HepG2 (cell line): ENCODE data around the gene SYNC. TPM values are rescaled to one million over a fixed set of nuclear protein-coding genes. Genes with fewer than 3 reads are reported as not detected.

ENCODE experiments used
- CBX1 ChIP-seq: IDR thresholded peaks from one replicate; pipeline ENCODE4 v1.6.1; 2016; ENCODE audit warnings: antibody characterized with exemption, low read depth
- CBX5 ChIP-seq: sonication (generic); formaldehyde crosslinking; IDR thresholded peaks from 2 replicates; pipeline ENCODE4 v1.4.0; 2020; ENCODE audit warnings: missing genetic modification reagents, borderline replicate concordance
- CEBPB ChIP-seq: IDR thresholded peaks from 2 replicates; pipeline ENCODE4 v1.6.1; 2011; ENCODE audit warnings: low read depth, low read length, improper control_type of control experiment, borderline replicate concordance
- CREB1 ChIP-seq, 2 experiments: fragments of 450-650 bp in 1 of 2; IDR thresholded peaks; 2 replicates each; pipeline ENCODE4 v1.6.1; 2016 to 2017; ENCODE audit warnings: control low read depth in 1 of 2, mild to moderate bottlenecking in 1 of 2, missing compliant biosample characterization in 1 of 2, missing genetic modification characterization in 1 of 2
- ESRRA ChIP-seq: sonication (generic); formaldehyde crosslinking; IDR thresholded peaks from 2 replicates; pipeline ENCODE4 v1.5.1; 2020; ENCODE audit warnings: mild to moderate bottlenecking, low read depth, missing genetic modification reagents
- FOXK1 ChIP-seq: sonication (generic); formaldehyde crosslinking; IDR thresholded peaks from 2 replicates; pipeline ENCODE4 v1.4.0; 2020; ENCODE audit warnings: low read depth, missing genetic modification reagents, borderline replicate concordance
- GFI1 ChIP-seq: sonication (generic); formaldehyde crosslinking; IDR thresholded peaks from 2 replicates; pipeline ENCODE4 v1.5.0; 2020; ENCODE audit warnings: missing genetic modification reagents, mild to moderate bottlenecking, borderline replicate concordance
- HIVEP1 ChIP-seq: sonication (generic); formaldehyde crosslinking; IDR thresholded peaks from 2 replicates; pipeline ENCODE4 v1.4.0; 2020; ENCODE audit warnings: mild to moderate bottlenecking, missing genetic modification reagents
- NR2F1 ChIP-seq, 2 experiments: fragments of 450-650 bp in 1 of 2; formaldehyde crosslinking in 1 of 2; IDR thresholded peaks; 2 replicates each; pipeline versions ENCODE4 v1.5.0 to v1.6.1; 2016 to 2020; ENCODE audit warnings: mild to moderate bottlenecking in 1 of 2, missing compliant biosample characterization in 1 of 2, missing genetic modification reagents in 1 of 2, moderate library complexity in 1 of 2
- PHF8 ChIP-seq: sonication (generic); formaldehyde crosslinking; IDR thresholded peaks from 2 replicates; pipeline ENCODE4 v1.5.0; 2020; ENCODE audit warnings: missing genetic modification reagents
- POLR2A ChIP-seq, 2 experiments: IDR thresholded peaks; 2 replicates each; pipeline ENCODE4 v1.6.1; 2011; ENCODE audit warnings: low read depth in 2 of 2, low read length in 2 of 2, mild to moderate bottlenecking in 1 of 2, moderate library complexity in 1 of 2; ENCODE audit not compliant: insufficient read depth in 1 of 2
- SIN3B ChIP-seq: fragments of 150-350 bp; IDR thresholded peaks from 2 replicates; pipeline ENCODE4 v1.6.1; 2014; ENCODE audit warnings: low read length
- SMAD3 ChIP-seq: sonication (generic); formaldehyde crosslinking; IDR thresholded peaks from 2 replicates; pipeline ENCODE4 v1.4.0; 2020; ENCODE audit warnings: missing genetic modification reagents
- SRSF9 ChIP-seq: fragments of 200-400 bp; formaldehyde crosslinking; IDR thresholded peaks from 2 replicates; pipeline ENCODE4 v1.6.1; 2018; ENCODE audit warnings: borderline replicate concordance, mild to moderate bottlenecking, low read depth, low read length; ENCODE audit not compliant: insufficient read depth, poor library complexity, severe bottlenecking
- SSRP1 ChIP-seq: IDR thresholded peaks from 2 replicates; pipeline ENCODE4 v1.6.1; 2016; ENCODE audit warnings: control low read depth
- TAF1 ChIP-seq: sonication (generic); formaldehyde crosslinking; IDR thresholded peaks from 2 replicates; pipeline ENCODE4 v1.4.0; 2020; ENCODE audit warnings: missing genetic modification reagents
- ZEB1 ChIP-seq: IDR thresholded peaks from 2 replicates; pipeline ENCODE4 v1.6.1; 2012; ENCODE audit warnings: mild to moderate bottlenecking, low read depth, inconsistent platforms; ENCODE audit not compliant: insufficient replicate concordance
- ZNF205 ChIP-seq: IDR thresholded peaks from 2 replicates; pipeline ENCODE4 v1.6.1; 2018; ENCODE audit warnings: missing biosample characterization, missing genetic modification reagents
- ZNF274 ChIP-seq: sonication (generic); formaldehyde crosslinking; IDR thresholded peaks from 2 replicates; pipeline ENCODE4 v1.5.1; 2020; ENCODE audit warnings: mild to moderate bottlenecking, missing genetic modification reagents
- ZNF333 ChIP-seq: sonication (generic); formaldehyde crosslinking; IDR thresholded peaks from 2 replicates; pipeline ENCODE4 v1.4.0; 2020; ENCODE audit warnings: mild to moderate bottlenecking, missing genetic modification reagents, borderline replicate concordance
- ZSCAN25 ChIP-seq: sonication (generic); formaldehyde crosslinking; IDR thresholded peaks from 2 replicates; pipeline ENCODE4 v1.8.0; 2022; ENCODE audit warnings: mild to moderate bottlenecking, missing genetic modification reagents
- polyA plus RNA-seq, 8 experiments: library from polyadenylated mRNA; depleted of rRNA in 3 of 8; stranded (reverse) in 7 of 8; unstranded in 1 of 8; fragments of >200 nt; fragmentation: Illumina TruSeq in 4 of 8; extraction: Trizol in 4 of 8; gene quantifications; 2 replicates each; pipeline versions ENCODE4 v1.2.1 to v1.2.3, GENCODE V29; 2011 to 2016; ENCODE audit warnings: low read depth in 4 of 8, missing spikeins in 1 of 8, mixed read lengths in 1 of 8; ENCODE audit not compliant: insufficient read depth in 1 of 8
- total RNA-seq, 5 experiments: library from RNA; depleted of rRNA; stranded (reverse); fragments of >200 nt; fragmentation: Illumina TruSeq; extraction: Trizol; gene quantifications; 2 replicates each; pipeline ENCODE4 v1.2.3, GENCODE V29; 2016; ENCODE audit warnings: low read depth in 1 of 5
- TF ChIP-seq, protein P1 (sequence below): sonication (generic); formaldehyde crosslinking; IDR thresholded peaks from 2 replicates; pipeline ENCODE4 v1.5.1; 2020; ENCODE audit warnings: mild to moderate bottlenecking, missing genetic modification reagents, moderate library complexity
- TF ChIP-seq, protein P2 (sequence below): sonication (generic); formaldehyde crosslinking; IDR thresholded peaks from 2 replicates; pipeline ENCODE4 v1.4.0; 2020; ENCODE audit warnings: missing genetic modification reagents

SYNC gene
- total and polyA plus RNA-seq, 2 of the 13 experiments (the other 11 are each of a cell fraction or from before 2014, with no cell fraction given) = 2.4 to 5.4 TPM

DNA sequence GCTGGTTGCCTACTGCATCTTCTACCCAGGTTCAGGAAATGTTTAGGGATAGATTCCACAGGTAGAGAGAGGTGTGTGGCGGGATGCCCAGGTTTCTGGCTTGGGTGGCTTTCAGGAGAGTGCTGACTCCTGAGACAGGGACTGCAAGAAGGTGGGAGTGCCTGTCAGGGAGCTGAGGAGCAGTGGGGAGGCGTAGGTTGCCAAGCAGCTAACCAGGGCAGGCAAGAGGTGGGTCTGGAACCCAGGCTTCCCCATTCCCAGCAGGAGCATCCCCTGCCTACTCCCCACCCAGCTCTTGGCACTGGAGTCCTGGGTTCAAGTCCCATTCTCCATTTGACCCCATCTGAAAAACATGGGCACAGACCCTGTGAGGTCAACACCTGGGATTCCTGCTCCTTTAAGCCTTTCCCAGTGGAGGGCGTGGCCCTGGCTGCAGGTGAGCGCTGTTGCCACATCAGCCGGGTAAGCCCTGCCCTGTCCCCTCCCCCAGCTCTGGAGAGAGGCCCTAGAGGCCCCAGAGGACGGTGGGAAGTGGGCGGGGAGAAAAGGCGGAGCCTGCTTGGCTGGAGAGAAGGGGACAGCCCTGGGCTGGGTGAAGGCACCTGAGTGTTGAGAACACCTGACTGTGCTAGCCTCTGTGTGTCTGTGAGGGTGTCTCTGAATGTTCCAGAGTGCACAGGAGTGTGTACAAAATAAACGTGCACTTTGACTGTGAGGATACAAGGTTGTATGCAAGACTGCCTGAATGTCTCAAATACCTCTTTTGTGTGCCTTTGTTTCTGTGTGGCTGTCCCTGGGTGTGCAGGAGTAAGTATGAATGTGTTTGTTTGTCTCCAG is 14.0 kb upstream of the SYNC start (continued):
- TF ChIP-seq ZNF333 (CRISPR knock-in tag) (0 out of 2 replicates have a peak, but pooled peaks have one; percentile 41), SIN3B (no peak), NR2F1 (CRISPR knock-in tag; IDR thresholded peaks at IDR 0.05) (0 out of 4 replicates have a peak, but pooled peaks of 1 of the 2 experiments have one; percentile 1), SMAD3 (CRISPR knock-in tag) (peak; percentile 72; the same call in 1 of the 2 replicates), CREB1 (IDR thresholded peaks at IDR 0.05) (no peak), CREB1 (CRISPR knock-in tag; IDR thresholded peaks at IDR 0.05) (peak; percentile 16; the same call in 1 of the 2 replicates), CBX1 (peak; percentile 29), ZEB1 (peak; percentile 99), ZNF274 (CRISPR knock-in tag) (peak; percentile 86), GFI1 (CRISPR knock-in tag) (no peak), TAF1 (peak; percentile 50; the same call in 1 of the 2 replicates), ZSCAN25 (CRISPR knock-in tag) (peak; percentile 73; the same call in 1 of the 2 replicates), SSRP1 (CRISPR knock-in tag) (no peak), POLR2A (IDR thresholded peaks at IDR 0.05; ENCODE audit: insufficient read depth in 1 of 2, low read depth in 2 of 2, low read length in 2 of 2) (peak in 1 of 2 experiments; percentile 89; a peak in 2 of 4 replicates), ESRRA (peak; percentile 18; the same call in 1 of the 2 replicates), SRSF9 (no peak), PHF8 (CRISPR knock-in tag) (peak; percentile 37; the same call in 1 of the 2 replicates), ZNF205 (CRISPR knock-in tag) (peak; percentile 77), CEBPB (peak; percentile 91), CBX5 (peak; percentile 67; the same call in 1 of the 2 replicates), HIVEP1 (peak; percentile 97), FOXK1 (CRISPR knock-in tag) (peak; percentile 49; the same call in 1 of the 2 replicates)
- TF ChIP-seq, protein P1, sequence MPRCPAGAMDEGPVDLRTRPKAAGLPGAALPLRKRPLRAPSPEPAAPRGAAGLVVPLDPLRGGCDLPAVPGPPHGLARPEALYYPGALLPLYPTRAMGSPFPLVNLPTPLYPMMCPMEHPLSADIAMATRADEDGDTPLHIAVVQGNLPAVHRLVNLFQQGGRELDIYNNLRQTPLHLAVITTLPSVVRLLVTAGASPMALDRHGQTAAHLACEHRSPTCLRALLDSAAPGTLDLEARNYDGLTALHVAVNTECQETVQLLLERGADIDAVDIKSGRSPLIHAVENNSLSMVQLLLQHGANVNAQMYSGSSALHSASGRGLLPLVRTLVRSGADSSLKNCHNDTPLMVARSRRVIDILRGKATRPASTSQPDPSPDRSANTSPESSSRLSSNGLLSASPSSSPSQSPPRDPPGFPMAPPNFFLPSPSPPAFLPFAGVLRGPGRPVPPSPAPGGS (CRISPR knock-in tag) = 0 out of 2 replicates have a peak, but pooled peaks have one; percentile 32
- TF ChIP-seq, protein P2, sequence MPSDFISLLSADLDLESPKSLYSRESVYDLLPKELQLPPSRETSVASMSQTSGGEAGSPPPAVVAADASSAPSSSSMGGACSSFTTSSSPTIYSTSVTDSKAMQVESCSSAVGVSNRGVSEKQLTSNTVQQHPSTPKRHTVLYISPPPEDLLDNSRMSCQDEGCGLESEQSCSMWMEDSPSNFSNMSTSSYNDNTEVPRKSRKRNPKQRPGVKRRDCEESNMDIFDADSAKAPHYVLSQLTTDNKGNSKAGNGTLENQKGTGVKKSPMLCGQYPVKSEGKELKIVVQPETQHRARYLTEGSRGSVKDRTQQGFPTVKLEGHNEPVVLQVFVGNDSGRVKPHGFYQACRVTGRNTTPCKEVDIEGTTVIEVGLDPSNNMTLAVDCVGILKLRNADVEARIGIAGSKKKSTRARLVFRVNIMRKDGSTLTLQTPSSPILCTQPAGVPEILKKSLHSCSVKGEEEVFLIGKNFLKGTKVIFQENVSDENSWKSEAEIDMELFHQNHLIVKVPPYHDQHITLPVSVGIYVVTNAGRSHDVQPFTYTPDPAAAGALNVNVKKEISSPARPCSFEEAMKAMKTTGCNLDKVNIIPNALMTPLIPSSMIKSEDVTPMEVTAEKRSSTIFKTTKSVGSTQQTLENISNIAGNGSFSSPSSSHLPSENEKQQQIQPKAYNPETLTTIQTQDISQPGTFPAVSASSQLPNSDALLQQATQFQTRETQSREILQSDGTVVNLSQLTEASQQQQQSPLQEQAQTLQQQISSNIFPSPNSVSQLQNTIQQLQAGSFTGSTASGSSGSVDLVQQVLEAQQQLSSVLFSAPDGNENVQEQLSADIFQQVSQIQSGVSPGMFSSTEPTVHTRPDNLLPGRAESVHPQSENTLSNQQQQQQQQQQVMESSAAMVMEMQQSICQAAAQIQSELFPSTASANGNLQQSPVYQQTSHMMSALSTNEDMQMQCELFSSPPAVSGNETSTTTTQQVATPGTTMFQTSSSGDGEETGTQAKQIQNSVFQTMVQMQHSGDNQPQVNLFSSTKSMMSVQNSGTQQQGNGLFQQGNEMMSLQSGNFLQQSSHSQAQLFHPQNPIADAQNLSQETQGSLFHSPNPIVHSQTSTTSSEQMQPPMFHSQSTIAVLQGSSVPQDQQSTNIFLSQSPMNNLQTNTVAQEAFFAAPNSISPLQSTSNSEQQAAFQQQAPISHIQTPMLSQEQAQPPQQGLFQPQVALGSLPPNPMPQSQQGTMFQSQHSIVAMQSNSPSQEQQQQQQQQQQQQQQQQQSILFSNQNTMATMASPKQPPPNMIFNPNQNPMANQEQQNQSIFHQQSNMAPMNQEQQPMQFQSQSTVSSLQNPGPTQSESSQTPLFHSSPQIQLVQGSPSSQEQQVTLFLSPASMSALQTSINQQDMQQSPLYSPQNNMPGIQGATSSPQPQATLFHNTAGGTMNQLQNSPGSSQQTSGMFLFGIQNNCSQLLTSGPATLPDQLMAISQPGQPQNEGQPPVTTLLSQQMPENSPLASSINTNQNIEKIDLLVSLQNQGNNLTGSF = no peak
